Tibial nerve (tissue), 3 donors: ENCODE results near the gene TJAP1.

ENCODE experiments used
- CTCF ChIP-seq, 5 experiments: fragments of 200-600 bp in 3 of 5; fragments of 450-650 bp in 2 of 5; sonication (generic) in 3 of 5; IDR thresholded peaks; one replicate each; pipeline ENCODE4 v1.5.1; 2016 to 2019; ENCODE audit warnings: antibody characterized with exemption in 5 of 5, mild to moderate bottlenecking in 3 of 5, moderate library complexity in 2 of 5
- POLR2A ChIP-seq, 2 donors: fragments of 450-650 bp; IDR thresholded peaks; one replicate each; pipeline ENCODE4 v1.6.1; 2017; ENCODE audit warnings: antibody characterized with exemption in 2 of 2, mild to moderate bottlenecking in 2 of 2, moderate library complexity in 2 of 2

- no peak for TF ChIP-seq CTCF (IDR thresholded peaks at IDR 0.05)
- no peak for TF ChIP-seq POLR2A (IDR thresholded peaks at IDR 0.05)
Observed at GRCh38 chr6:43495409-43495941, 18.1 kb downstream of the TJAP1 start.
